Gastrocnemius medialis (tissue), 4 donors: ENCODE results near the gene GSTM1.

ENCODE experiments used
- CTCF ChIP-seq, 5 experiments: fragments of 450-650 bp in 3 of 5; fragments of 200-600 bp in 2 of 5; sonication (generic) in 2 of 5; IDR thresholded peaks in 4 of 5; conservative IDR thresholded peaks in 1 of 5; 1 replicate in 4 of 5; 2 replicates in 1 of 5; pipeline ENCODE4 v1.5.1; 2016 to 2019; ENCODE audit warnings: antibody characterized with exemption in 5 of 5, mild to moderate bottlenecking in 3 of 5, moderate library complexity in 3 of 5
- POLR2A ChIP-seq, 2 donors: fragments of 450-650 bp; IDR thresholded peaks; one replicate each; pipeline ENCODE4 v1.6.1; 2017; ENCODE audit warnings: antibody characterized with exemption in 2 of 2, mild to moderate bottlenecking in 2 of 2, moderate library complexity in 2 of 2

GRCh38 chr1:109671067-109671466 is 16.6 kb upstream of the GSTM1 start:
- TF ChIP-seq CTCF (IDR thresholded peaks at IDR 0.05 in 4 of 5, conservative IDR thresholded peaks at IDR 0.05 in 1 of 5): no peak
- TF ChIP-seq POLR2A (IDR thresholded peaks at IDR 0.05): no peak
